SK-N-SH treated with all-trans-retinoic acid at 6 μM for 48 hours (cell line): ENCODE results near the gene OGFOD3.

Experiments
- CREB5 ChIP-seq: fragments of 250-450 bp; sonication (Bioruptor Pico); IDR thresholded peaks from 2 replicates; pipeline ENCODE4 v1.5.1; 2020; ENCODE audit warnings: low read depth, mild to moderate bottlenecking, moderate library complexity
- CSRNP3 ChIP-seq: fragments of 250-450 bp; sonication (Bioruptor Pico); IDR thresholded peaks from 2 replicates; pipeline ENCODE4 v1.5.1; 2021; ENCODE audit warnings: mild to moderate bottlenecking, moderate library complexity
- ISL1 ChIP-seq: fragments of 250-450 bp; sonication (Bioruptor Pico); IDR thresholded peaks from 2 replicates; pipeline ENCODE4 v2.1.2; 2022; ENCODE audit warnings: mild to moderate bottlenecking, moderate library complexity
- OSR1 ChIP-seq: fragments of 250-450 bp; sonication (Bioruptor Pico); IDR thresholded peaks from 2 replicates; pipeline ENCODE4 v1.8.0; 2022; ENCODE audit warnings: moderate library complexity, mild to moderate bottlenecking, inconsistent platforms
- PATZ1 ChIP-seq: fragments of 250-450 bp; sonication (Bioruptor Pico); IDR thresholded peaks from 2 replicates; pipeline ENCODE4 v1.8.0; 2020; ENCODE audit warnings: mild to moderate bottlenecking, moderate library complexity, borderline replicate concordance
- POU6F1 ChIP-seq: fragments of 250-450 bp; sonication (Bioruptor Pico); IDR thresholded peaks from 2 replicates; pipeline ENCODE4 v1.8.0; 2021; ENCODE audit warnings: low read depth, mild to moderate bottlenecking, moderate library complexity, borderline replicate concordance
- SNAI2 ChIP-seq: fragments of 250-450 bp; sonication (Bioruptor Pico); IDR thresholded peaks from 2 replicates; pipeline ENCODE4 v1.5.0; 2020; ENCODE audit warnings: mild to moderate bottlenecking, moderate library complexity
- TCF4 ChIP-seq: fragments of 250-450 bp; sonication (Bioruptor Pico); IDR thresholded peaks from 2 replicates; pipeline ENCODE4 v1.8.0; 2021; ENCODE audit warnings: mild to moderate bottlenecking, moderate library complexity, borderline replicate concordance
- TOX ChIP-seq: fragments of 250-450 bp; sonication (Bioruptor Pico); IDR thresholded peaks from 2 replicates; pipeline ENCODE4 v1.8.0; 2021; ENCODE audit warnings: mild to moderate bottlenecking, moderate library complexity, borderline replicate concordance
- ZC3H10 ChIP-seq: fragments of 250-450 bp; sonication (Bioruptor Pico); IDR thresholded peaks from 2 replicates; pipeline ENCODE4 v1.5.1; 2021; ENCODE audit warnings: mild to moderate bottlenecking, moderate library complexity
- ZFP3 ChIP-seq: fragments of 250-450 bp; sonication (Bioruptor Pico); IDR thresholded peaks from 2 replicates; pipeline ENCODE4 v1.5.0; 2020; ENCODE audit warnings: mild to moderate bottlenecking, moderate library complexity
- ZFP30 ChIP-seq: fragments of 450-650 bp; formaldehyde crosslinking; IDR thresholded peaks from 2 replicates; pipeline ENCODE4 v1.5.0; 2022; ENCODE audit warnings: mild to moderate bottlenecking, moderate library complexity
- ZNF70 ChIP-seq: fragments of 450-650 bp; formaldehyde crosslinking; IDR thresholded peaks from 2 replicates; pipeline ENCODE4 v1.5.0; 2020; ENCODE audit warnings: mild to moderate bottlenecking, moderate library complexity
- ZNF8 ChIP-seq: fragments of 450-650 bp; formaldehyde crosslinking; IDR thresholded peaks from 2 replicates; pipeline ENCODE4 v1.5.0; 2020; ENCODE audit warnings: mild to moderate bottlenecking, moderate library complexity

- no peak for TF ChIP-seq PATZ1 (CRISPR knock-in tag)
- TF ChIP-seq ZFP30 (CRISPR knock-in tag) = no peak
- no peak for TF ChIP-seq TOX (CRISPR knock-in tag)
- TF ChIP-seq SNAI2 (CRISPR knock-in tag) = no peak
- no peak for TF ChIP-seq POU6F1 (CRISPR knock-in tag)
- TF ChIP-seq TCF4 = no peak
- no peak for TF ChIP-seq ISL1 (CRISPR knock-in tag)
- TF ChIP-seq OSR1 (CRISPR knock-in tag) = no peak
- TF ChIP-seq CREB5 = no peak
- TF ChIP-seq ZFP3 (CRISPR knock-in tag) = no peak
- no peak for TF ChIP-seq CSRNP3 (CRISPR knock-in tag)
- no peak for TF ChIP-seq ZNF70
- TF ChIP-seq ZC3H10 (CRISPR knock-in tag) = no peak
- TF ChIP-seq ZNF8 = no peak
Measured at GRCh38 chr17:82350182-82351030, 68.0 kb downstream of the OGFOD3 start.
